ENCODE measurements around the gene TEF. TPM values are rescaled to one million over a fixed set of nuclear protein-coding genes. Genes with fewer than 3 reads are reported as not detected.

The TEF gene
- total and polyA plus RNA-seq, 9 of the 15 experiments (the other 6 are each of a cell fraction or from before 2014, with no cell fraction given), result 0.04 to 3.1 (median 1.2) TPM

- no peak overlapping the region for H3K9ac ChIP-seq (ENCODE audit: insufficient read depth in 1 of 2, low read depth in 2 of 2, low read length in 2 of 2)
- no peaks in the 10 kb centered on the region for H3K27me3 ChIP-seq (ENCODE audit: control insufficient read depth in 2 of 2, insufficient read depth in 2 of 2, low read length in 2 of 2)
- POLR2A ChIA-PET, result interaction anchor here (0.6 to 2.0 kb wide), 4 partner anchors 10 to 77 kb away, joined by 3 to 4 read pairs (median 4); partner anchors contain the start of gene ZC3H7B
- CTCF ChIA-PET (ENCODE audit: low intra/inter-chr PET ratio), result no interaction called here
- no peaks in the 10 kb centered on the region for H4K20me1 ChIP-seq (replicated peaks; ENCODE audit: control insufficient read depth, insufficient read depth, low read length)
- WGBS (ENCODE audit: insufficient coverage, low coverage, missing lambda C conversion rate), result 41% methylated on average over 4 of the region's 6 CpGs
- ATAC-seq (no peak), FAIRE-seq (no peak), DNase-seq (ENCODE audit: extremely low read depth in 1 of 4, low spot score in 3 of 4) (no peak)
- no peaks in the 10 kb centered on the region for H3K9me1 ChIP-seq (ENCODE audit: control insufficient read depth, insufficient read depth, low read length)
- 0 out of 2 replicates have a peak overlapping the region, but pooled peaks have one; percentile 21 for H2AFZ ChIP-seq (ENCODE audit: low read depth, low read length)
- no peaks in the 10 kb centered on the region for H3K79me2 ChIP-seq (ENCODE audit: control insufficient read depth, insufficient read depth, low read length)
- H3K4me2 ChIP-seq (ENCODE audit: insufficient read depth, low read length), result no peak overlapping the region
- H3K4me1 ChIP-seq (replicated peaks in 1 of 2; ENCODE audit: control insufficient read depth in 2 of 2, insufficient read depth in 2 of 2, low read length in 2 of 2), result peaks cover 2 to 26% of the 10 kb centered on the region in 2 experiments; a peak in 4 of 5 replicates
- in situ Hi-C loops (cut with MboI) (no loop called here), intact Hi-C loops (cut with micrococcal nuclease) (no loop called here)
- H3K4me3 ChIP-seq, result no peak overlapping the region
- H3K9me3 ChIP-seq (replicated peaks; ENCODE audit: control insufficient read depth, insufficient read depth, low read depth, low read length), result no peaks in the 10 kb centered on the region
- BruUV-seq (replicated peaks), result no TSS peak
- H3K27ac ChIP-seq (ENCODE audit: extremely low read depth, low read depth, low read length), result no peak overlapping the region
- H3K36me3 ChIP-seq (ENCODE audit: control insufficient read depth, insufficient read depth, low read length), result no peaks in the 10 kb centered on the region
- TF ChIP-seq C11orf30 (IDR thresholded peaks at IDR 0.05; ENCODE audit: low read depth) (no peak), MYBL2 (IDR thresholded peaks at IDR 0.05; ENCODE audit: low read depth) (no peak), MYBL2 (CRISPR knock-in tag; IDR thresholded peaks at IDR 0.05; ENCODE audit: borderline replicate concordance) (no peak), STAT6 (CRISPR knock-in tag; IDR thresholded peaks at IDR 0.05) (no peak), ZNF165 (CRISPR knock-in tag; IDR thresholded peaks at IDR 0.05; ENCODE audit: borderline replicate concordance) (no peak), SMAD4 (CRISPR knock-in tag; conservative IDR thresholded peaks at IDR 0.05) (no peak), TCF15 (CRISPR knock-in tag; IDR thresholded peaks at IDR 0.05) (no peak), SAP30 (IDR thresholded peaks at IDR 0.05; ENCODE audit: borderline replicate concordance, insufficient read depth, low read depth, low read length, poor library complexity, severe bottlenecking) (no peak), ZBTB7A (IDR thresholded peaks at IDR 0.05; ENCODE audit: borderline replicate concordance, control insufficient read depth, low read depth, low read length) (no peak), GATAD2B (IDR thresholded peaks at IDR 0.05; ENCODE audit: borderline replicate concordance) (no peak), ZNF277 (CRISPR knock-in tag; IDR thresholded peaks at IDR 0.05; ENCODE audit: borderline replicate concordance) (no peak), IRF9 (tag; IDR thresholded peaks at IDR 0.05) (no peak)
These were observed 3.9 kb upstream of the TEF start for GRCh38 chr22:41377846-41378245.
